Left lung (tissue), 10 donors: Measurements from ENCODE around the gene GFRAL. TPM values are rescaled to one million over a fixed set of nuclear protein-coding genes. Genes with fewer than 3 reads are reported as not detected.

Experiments used
- ATAC-seq: fragments of 200-7000 bp; cut with Tn5 transposase; one replicate; pipeline ENCODE4 v1.9.1; 2020; ENCODE audit warnings: moderate library complexity
- DNase-seq, 4 donors: peaks; one replicate each; pipeline ENCODE4 v3.0.0-alpha.2; 2013 to 2020
- H3K27ac ChIP-seq, 2 donors: fragments of 200-600 bp; sonication (generic) in 1 of 2; one replicate each; pipeline versions ENCODE4 v1.5.0 to v1.8.0; 2020 to 2021
- H3K27me3 ChIP-seq, 2 donors: fragments of 200-600 bp; sonication (generic) in 1 of 2; one replicate each; pipeline versions ENCODE4 v1.5.0 to v1.8.0; 2020 to 2021
- H3K36me3 ChIP-seq, 2 donors: fragments of 200-600 bp; sonication (generic) in 1 of 2; one replicate each; pipeline versions ENCODE4 v1.5.0 to v1.8.0; 2020 to 2021
- H3K4me1 ChIP-seq, 2 donors: fragments of 200-600 bp; one replicate each; pipeline ENCODE4 v1.8.0; 2021
- H3K4me3 ChIP-seq, 2 donors: fragments of 200-600 bp; sonication (generic) in 1 of 2; one replicate each; pipeline versions ENCODE4 v1.5.0 to v1.8.0; 2020 to 2021; ENCODE audit warnings: mild to moderate bottlenecking in 1 of 2
- H3K9me3 ChIP-seq, 2 donors: fragments of 200-600 bp; sonication (generic) in 1 of 2; one replicate each; pipeline versions ENCODE4 v1.5.0 to v1.8.0; 2020 to 2021
- CTCF ChIP-seq, 2 donors: fragments of 200-600 bp; sonication (generic) in 1 of 2; IDR thresholded peaks; one replicate each; pipeline versions ENCODE4 v1.5.0 to v1.8.0; 2021; ENCODE audit warnings: antibody characterized with exemption in 2 of 2
- intact Hi-C, 2 donors: fragments of 100-400 bp; cut with DNase I; formaldehyde crosslinking; loops; one replicate each; pipeline versions ENCODE4 v1.11.2 to v1.14.2; 2022
- polyA plus RNA-seq, 6 donors: library from polyadenylated mRNA; unstranded; fragments of 120-200 nt; gene quantifications; one replicate each; pipeline ENCODE4 v1.2.1, GENCODE V29; 2013; ENCODE audit not compliant: insufficient read length in 6 of 6
- total RNA-seq, 2 donors: library from RNA; stranded (reverse); fragmentation: NEBNext Ultra II Directional; extraction: Animal tissue kit (Norgen Biotek cat#: 25700); gene quantifications; one replicate each; pipeline ENCODE4 v1.2.1, GENCODE V29; 2021
- donor health status: DM: no; HTN: yes; CAD: no.
- donor health status: DM: no; HTN: no; CAD: no.

The GFRAL gene
- total and polyA plus RNA-seq, 8 donors: 0.07 to 0.13 TPM; not detected in 6

- DNase-seq (no peak), ATAC-seq (no peak)
- Histone ChIP-seq H3K36me3 (no peaks in the 10 kb centered on the region), H3K9me3 (peaks cover 0 to 8% of the 10 kb centered on the region in 2 donors), H3K4me3 (no peak overlapping the region), H3K4me1 (no peaks in the 10 kb centered on the region), H3K27ac (no peak overlapping the region), H3K27me3 (no peaks in the 10 kb centered on the region)
- intact Hi-C loops: no loop called here
- no peak for TF ChIP-seq CTCF (IDR thresholded peaks at IDR 0.05)
Observed at GRCh38 chr6:55410674-55411073, 83.4 kb downstream of the GFRAL start.

- Histone ChIP-seq H3K4me1 (no peaks in the 10 kb centered on the region), H3K36me3 (no peaks in the 10 kb centered on the region), H3K4me3 (no peak overlapping the region), H3K27me3 (no peaks in the 10 kb centered on the region), H3K27ac (no peak overlapping the region), H3K9me3 (no peaks in the 10 kb centered on the region)
- DNase-seq (no peak), ATAC-seq (no peak)
- intact Hi-C loops: no loop called here
- no peak for TF ChIP-seq CTCF (IDR thresholded peaks at IDR 0.05)
Observed at GRCh38 chr6:55423933-55424332, 96.7 kb downstream of the GFRAL start.

- DNase-seq (no peak), ATAC-seq (no peak)
- intact Hi-C loops: loop anchor here in 1 of 2 donors (10.0 kb wide), 1 partner anchor 511 kb away; no protein-coding TSS in a partner anchor
- Histone ChIP-seq H3K9me3 (no peaks in the 10 kb centered on the region), H3K27me3 (no peaks in the 10 kb centered on the region), H3K4me1 (no peaks in the 10 kb centered on the region), H3K27ac (no peak overlapping the region), H3K36me3 (no peaks in the 10 kb centered on the region), H3K4me3 (no peak overlapping the region)
- no peak for TF ChIP-seq CTCF (IDR thresholded peaks at IDR 0.05)
Observed at GRCh38 chr6:55433446-55434130, 106.3 kb downstream of the GFRAL start.

GRCh38 chr6:55437141-55437540, 109.9 kb downstream of the GFRAL start:
- H3K9me3 ChIP-seq: no peaks in the 10 kb centered on the region
- no peaks in the 10 kb centered on the region for H3K27me3 ChIP-seq
- H3K4me3 ChIP-seq: no peak overlapping the region
- ATAC-seq (no peak), DNase-seq (no peak)
- intact Hi-C loops: loop anchor here in 1 of 2 donors (10.0 kb wide), 1 partner anchor 508 kb away; no protein-coding TSS in a partner anchor
- no peak for TF ChIP-seq CTCF (IDR thresholded peaks at IDR 0.05)
- no peak overlapping the region for H3K27ac ChIP-seq
- no peaks in the 10 kb centered on the region for H3K36me3 ChIP-seq
- no peaks in the 10 kb centered on the region for H3K4me1 ChIP-seq

- intact Hi-C loops: loop anchor here in 1 of 2 donors (10.0 kb wide), 1 partner anchor 507 kb away; no protein-coding TSS in a partner anchor
- H3K27me3 ChIP-seq: no peaks in the 10 kb centered on the region
- ATAC-seq: no peak
Observed at GRCh38 chr6:55438203-55438602, 110.9 kb downstream of the GFRAL start.

More at GRCh38 chr6:55438203-55438602, 110.9 kb downstream of the GFRAL start:
- no peak for TF ChIP-seq CTCF (IDR thresholded peaks at IDR 0.05)
- no peaks in the 10 kb centered on the region for H3K9me3 ChIP-seq
- no peaks in the 10 kb centered on the region for H3K36me3 ChIP-seq
- H3K4me3 ChIP-seq: no peak overlapping the region
- H3K4me1 ChIP-seq: no peaks in the 10 kb centered on the region
- no peak for DNase-seq
- H3K27ac ChIP-seq: no peak overlapping the region
